Measurements from ENCODE around the gene OS9. TPM values are rescaled to one million over a fixed set of nuclear protein-coding genes. Genes with fewer than 3 reads are reported as not detected.
"Not testable (repeated sequence)": the region's sequence is repeated elsewhere in the genome, so short reads cannot be mapped to it uniquely, and the experiment has no call there.

OS9 gene, protein sequence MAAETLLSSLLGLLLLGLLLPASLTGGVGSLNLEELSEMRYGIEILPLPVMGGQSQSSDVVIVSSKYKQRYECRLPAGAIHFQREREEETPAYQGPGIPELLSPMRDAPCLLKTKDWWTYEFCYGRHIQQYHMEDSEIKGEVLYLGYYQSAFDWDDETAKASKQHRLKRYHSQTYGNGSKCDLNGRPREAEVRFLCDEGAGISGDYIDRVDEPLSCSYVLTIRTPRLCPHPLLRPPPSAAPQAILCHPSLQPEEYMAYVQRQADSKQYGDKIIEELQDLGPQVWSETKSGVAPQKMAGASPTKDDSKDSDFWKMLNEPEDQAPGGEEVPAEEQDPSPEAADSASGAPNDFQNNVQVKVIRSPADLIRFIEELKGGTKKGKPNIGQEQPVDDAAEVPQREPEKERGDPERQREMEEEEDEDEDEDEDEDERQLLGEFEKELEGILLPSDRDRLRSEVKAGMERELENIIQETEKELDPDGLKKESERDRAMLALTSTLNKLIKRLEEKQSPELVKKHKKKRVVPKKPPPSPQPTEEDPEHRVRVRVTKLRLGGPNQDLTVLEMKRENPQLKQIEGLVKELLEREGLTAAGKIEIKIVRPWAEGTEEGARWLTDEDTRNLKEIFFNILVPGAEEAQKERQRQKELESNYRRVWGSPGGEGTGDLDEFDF
- total RNA-seq = 133 TPM
- long read RNA-seq, transcript OS9-220 (14 exons, 2,135 nt) = major isoform, 84 of 274 reads
- long read RNA-seq, transcript OS9-201 (14 exons, 2,505 nt) = minor isoform, 41 of 274 reads
- long read RNA-seq, transcript OS9-202 (15 exons, 2,691 nt) = minor isoform, 63 of 274 reads
- long read RNA-seq, partial matches to known transcripts = 46 of 274 reads
- long read RNA-seq, other reads (novel, unspliced or antisense) = 33 of 274 reads

DNA sequence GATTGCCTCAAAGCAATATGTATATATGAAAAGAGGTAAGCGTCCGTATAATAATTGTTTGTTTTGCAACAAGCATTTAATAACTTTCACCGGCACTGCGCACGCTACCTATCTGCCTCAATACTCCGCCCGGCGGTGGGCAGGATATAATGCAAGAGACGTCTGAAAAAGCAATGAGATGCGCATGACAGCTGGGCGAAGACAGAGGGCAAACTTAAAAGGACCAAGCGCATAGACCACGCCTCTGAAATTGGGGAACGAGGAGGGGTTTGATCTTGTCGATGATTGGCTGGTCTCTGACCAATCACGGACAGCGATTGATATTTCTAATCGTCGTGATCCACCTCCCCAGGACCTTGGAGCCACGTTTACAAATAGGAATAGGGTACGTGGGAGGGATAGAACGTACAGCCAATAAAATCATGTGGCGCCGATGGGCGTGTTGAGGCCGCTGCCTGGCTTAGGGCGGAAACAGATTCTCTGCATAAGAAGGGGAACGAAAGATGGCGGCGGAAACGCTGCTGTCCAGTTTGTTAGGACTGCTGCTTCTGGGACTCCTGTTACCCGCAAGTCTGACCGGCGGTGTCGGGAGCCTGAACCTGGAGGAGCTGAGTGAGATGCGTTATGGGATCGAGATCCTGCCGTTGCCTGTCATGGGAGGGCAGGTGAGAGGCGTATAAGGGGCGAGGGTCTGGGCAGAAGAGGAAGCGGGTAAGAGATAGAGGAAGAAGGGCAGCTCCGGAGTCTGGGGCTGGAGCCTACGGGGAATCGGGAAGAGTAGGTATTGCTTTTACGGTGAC lies at the start of gene OS9:
Gene OS9 (plus strand): TSS at position 474 of the 800 bp plus-strand sequence. CDS start 30 bp downstream, at position 504.
- peak; percentile 99 for DNase-seq (ENCODE audit: low spot score)
- intact Hi-C loops (cut with DNase I) = loop anchor here (5.0 kb wide), 1 partner anchor 172 kb away; the partner anchor contains the start of genes DDIT3 and MBD6

DNA sequence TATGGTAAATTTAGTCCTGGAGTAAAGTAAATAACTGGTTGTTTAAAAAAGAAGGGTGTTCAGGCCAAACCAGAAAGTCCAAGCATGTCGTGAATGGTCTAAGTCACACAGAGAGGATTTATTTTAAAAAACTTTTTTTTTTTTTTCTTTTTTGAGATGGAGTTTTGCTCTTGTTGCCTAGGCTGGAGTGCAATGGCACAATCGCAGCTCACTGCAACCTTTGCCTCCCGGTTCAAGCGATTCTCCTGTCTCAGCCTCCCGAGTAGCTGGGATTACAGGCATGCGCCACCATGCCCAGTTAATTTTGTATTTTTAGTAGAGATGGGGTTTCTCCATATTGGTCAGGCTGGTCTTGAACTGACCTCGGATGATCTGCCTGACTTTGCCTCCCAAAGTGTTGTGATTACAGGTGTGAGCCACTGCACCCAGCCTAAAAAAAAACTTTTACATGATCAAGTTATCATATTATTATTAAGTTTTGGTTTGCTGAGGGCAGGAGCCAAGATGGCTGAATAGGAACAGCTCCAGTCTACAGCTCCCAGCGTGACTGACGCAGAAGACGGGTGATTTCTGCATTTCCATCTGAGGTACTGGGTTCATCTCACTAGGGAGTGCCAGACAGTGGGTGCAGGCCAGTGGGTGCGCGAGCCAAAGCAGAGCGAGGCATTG lies 47.8 kb upstream of the OS9 start:
- DNase-seq (ENCODE audit: low spot score); intact Hi-C loops (cut with DNase I): not testable (repeated sequence)

DNA sequence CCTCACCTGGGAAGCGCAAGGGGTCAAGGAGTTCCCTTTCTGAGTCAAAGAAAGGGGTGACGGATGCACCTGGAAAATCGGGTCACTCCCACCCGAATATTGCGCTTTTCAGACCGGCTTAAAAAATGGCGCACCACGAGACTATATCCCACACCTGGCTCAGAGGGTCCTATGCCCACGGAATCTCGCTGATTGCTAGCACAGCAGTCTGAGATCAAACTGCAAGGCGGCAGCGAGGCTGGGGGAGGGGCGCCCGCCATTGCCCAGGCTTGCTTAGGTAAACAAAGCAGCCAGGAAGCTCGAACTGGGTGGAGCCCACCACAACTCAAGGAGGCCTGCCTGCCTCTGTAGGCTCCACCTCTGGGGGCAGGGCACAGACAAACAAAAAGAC lies 47.3 kb upstream of the OS9 start:
- intact Hi-C loops (cut with DNase I); DNase-seq (ENCODE audit: low spot score): not testable (repeated sequence)

DNA sequence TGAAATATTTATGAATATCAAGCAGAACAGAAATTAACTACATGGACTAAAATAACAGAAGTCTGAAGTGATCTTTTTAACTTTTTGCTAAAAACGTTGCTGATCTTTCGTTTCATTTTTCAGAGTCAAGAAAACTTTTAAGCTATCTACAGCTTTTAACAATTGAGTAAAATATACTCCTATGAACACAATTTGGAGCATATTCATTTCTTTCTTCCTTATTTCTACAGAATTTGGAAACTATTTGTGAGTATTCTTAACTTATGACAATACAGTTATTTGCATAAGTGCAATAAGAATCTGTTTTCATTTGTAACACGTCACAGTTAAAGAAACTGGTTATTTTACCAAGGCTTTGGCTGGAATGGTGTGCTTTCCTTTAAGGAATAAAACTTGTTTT lies 39.9 kb upstream of the OS9 start:
- intact Hi-C loops (cut with DNase I) = no loop called here
- DNase-seq (ENCODE audit: low spot score) = no peak

DNA sequence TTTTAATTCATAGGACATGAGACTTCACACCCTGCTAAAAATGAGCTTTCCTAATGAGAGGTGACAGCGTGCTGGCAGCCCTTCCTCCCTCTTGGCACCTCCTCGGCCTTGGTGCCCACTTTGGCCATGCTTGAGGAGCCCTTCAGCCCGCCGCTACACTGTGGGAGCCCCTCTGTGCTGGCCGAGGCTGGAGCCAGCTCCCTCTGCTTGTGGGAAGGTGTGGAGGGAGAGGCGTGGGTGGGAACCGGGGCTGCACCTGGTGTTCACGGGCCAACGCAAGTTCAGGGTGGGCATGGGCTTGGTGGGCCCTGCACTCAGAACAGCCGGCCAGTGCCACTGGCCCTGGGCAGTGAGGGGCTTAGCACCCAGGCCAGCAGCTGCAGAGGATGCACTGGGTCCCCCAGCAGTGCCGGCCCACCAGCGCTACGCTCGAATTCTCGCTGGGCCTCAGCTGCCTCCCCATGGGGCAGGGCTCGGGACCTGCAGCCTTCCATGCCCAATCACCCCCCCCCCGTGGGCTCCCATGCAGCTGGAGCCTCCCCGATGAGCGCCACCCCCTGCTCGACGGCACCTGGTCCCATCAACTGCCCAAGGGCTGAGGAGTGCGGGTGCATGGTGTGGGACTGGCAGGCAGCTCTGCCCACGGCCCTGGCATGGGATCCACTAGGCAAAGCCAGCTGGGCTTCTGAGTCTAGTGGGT lies 38.2 kb upstream of the OS9 start:
- DNase-seq (ENCODE audit: low spot score) = no peak
- intact Hi-C loops (cut with DNase I) = no loop called here

DNA sequence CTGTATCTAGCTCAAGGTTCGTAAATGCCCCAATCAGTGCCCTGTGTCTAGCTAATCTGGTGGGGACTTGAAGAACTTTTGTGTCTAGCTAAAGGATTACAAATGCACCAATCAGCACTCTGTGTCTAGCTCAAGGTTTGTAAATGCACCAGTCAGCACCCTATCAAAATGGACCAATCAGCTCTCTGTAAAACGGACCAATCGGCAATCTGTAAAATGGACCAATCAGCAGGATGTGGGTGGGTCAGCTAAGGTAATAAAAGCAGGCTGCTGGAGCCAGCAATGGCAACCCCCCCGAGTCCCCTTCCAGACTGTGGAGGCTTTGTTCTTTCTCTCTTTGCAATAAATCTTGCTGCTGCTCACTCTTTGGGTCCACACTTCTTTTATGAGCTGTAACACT lies 37.5 kb upstream of the OS9 start:
- intact Hi-C loops (cut with DNase I); DNase-seq (ENCODE audit: low spot score): not testable (repeated sequence)

DNA sequence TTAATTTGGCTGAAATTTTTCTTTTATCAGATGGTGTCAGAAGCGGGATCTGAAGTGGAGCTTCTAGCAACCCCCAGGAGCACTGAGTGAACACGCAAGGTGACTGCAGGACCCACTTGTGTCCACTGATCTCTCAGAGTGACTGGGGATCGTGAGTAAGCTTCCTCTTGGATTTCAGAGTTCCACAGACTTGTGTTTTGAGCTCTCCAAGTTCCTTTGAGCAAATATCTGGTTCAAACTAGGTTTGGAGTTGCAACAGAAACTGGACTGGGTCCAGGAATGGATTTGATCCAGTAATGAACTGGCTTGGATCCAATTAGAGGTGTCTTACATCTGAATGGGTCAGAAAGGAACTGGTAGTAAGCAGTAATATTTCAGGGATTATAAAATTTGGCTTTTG lies 36.2 kb upstream of the OS9 start:
- intact Hi-C loops (cut with DNase I) = no loop called here
- no peak for DNase-seq (ENCODE audit: low spot score)

DNA sequence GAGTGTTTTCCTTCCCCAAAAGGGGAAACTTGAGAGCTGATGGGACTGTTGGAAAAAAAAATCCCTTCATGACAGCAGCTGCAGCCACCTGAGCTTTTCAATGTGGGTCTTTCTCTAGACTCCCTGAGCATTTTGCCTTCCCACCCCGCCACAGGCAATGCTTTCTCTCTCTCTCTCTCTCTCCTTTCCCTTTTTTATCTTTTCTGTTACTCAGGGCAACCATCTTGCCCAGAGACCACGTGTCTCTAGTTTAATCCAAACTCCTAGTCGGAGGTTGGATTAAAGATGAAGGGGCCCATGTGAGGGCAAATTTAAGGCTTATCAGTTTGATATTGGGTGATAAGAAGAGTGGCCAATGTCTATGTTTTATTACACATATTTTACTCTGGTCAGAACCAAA lies 35.0 kb upstream of the OS9 start:
- intact Hi-C loops (cut with DNase I) = no loop called here
- DNase-seq (ENCODE audit: low spot score) = no peak

DNA sequence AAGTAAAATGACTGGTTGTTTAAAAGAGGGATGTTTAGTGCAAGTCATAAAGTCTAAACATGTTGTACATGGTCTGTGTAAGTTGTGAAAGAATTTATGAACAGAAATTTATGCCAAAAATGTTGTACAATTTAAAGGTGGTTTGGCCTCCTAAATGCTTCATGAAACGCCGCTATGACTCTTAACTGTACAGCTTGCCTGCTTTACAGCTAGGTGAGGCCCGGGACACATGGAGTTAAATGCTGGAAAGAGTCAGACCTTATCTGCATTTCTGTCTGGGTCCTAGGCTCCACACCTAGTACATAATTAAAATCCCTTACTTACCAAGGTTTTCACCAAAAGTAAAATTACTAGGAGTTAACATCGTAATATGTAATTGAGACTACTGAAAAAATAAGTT lies 32.6 kb upstream of the OS9 start:
- intact Hi-C loops (cut with DNase I) = no loop called here
- DNase-seq (ENCODE audit: low spot score) = no peak

DNA sequence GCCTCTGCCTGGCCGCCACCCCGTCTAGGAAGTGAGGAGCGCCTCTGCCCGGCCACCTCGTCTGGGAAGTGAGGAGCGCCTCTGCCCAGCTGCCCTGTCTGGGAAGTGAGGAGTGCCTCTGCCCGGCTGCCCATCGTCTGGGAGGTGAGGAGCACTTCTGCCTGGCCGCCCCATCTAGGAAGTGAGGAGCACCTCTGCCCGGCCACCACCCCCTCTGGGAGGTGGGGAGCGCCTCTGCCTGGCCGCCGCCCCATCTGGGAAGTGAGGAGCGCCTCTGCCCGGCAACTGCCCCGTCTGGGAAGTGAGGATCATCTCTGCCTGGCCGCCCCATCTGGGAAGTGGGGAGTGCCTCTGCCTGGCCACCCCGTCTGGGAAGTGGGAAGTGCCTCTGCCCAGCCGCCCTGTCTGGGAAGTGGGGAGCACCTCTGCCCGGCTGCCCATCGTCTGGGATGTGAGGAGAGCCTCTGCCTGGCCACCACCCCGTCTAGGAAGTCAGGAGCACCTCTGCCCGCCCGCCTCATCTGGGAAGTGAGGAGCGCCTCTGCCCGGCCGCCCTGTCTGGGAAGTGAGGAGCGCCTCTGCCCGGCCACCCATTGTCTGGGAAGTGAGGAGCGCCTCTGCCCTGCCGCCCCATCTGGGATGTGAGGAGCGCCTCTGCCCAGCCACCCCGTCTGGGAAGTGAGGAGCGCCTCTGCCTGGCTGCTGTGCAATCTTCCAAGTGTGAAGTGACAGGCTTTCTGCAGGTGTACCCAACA lies 28.7 kb upstream of the OS9 start:
- DNase-seq (ENCODE audit: low spot score); intact Hi-C loops (cut with DNase I): not testable (repeated sequence)

DNA sequence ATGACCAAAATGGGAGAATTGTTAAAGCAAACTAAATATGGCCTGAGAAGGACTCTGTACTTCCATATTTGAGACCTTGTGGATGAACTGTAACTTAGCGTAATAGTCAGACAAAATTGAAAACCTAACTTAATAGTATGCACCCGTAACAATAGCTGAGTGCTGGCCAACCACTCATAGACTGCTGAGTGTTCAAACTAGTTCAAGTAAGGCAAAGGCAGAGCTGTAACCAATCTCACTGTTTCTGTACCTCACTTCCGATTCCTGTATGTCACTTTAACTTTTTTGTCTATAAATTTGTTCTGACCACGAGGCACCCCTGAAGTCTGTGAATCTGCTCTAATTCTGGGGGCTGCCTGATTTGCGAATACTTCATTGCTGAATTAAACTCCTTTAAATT lies 27.0 kb upstream of the OS9 start:
- intact Hi-C loops (cut with DNase I) = no loop called here
- no peak for DNase-seq (ENCODE audit: low spot score)

DNA sequence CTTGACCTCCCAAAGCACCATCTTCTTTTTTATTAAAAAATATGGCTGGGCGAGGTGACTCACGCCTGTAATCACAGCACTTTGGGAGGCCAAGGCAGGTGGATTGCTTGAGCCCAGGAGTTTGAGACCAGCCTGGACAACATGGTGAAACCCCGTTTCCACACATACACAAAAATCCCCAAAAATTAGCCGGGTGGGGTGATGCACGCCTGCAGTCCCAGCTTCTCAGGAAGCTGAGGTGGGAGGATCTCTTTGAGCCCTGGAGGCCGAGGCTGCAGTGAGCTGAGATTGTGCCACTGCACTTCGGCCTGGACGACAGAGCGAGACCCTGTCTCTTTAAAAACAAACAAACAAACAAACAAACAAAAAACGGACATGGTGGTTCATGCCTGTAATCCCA lies 24.2 kb upstream of the OS9 start:
- DNase-seq (ENCODE audit: low spot score); intact Hi-C loops (cut with DNase I): not testable (repeated sequence)

DNA sequence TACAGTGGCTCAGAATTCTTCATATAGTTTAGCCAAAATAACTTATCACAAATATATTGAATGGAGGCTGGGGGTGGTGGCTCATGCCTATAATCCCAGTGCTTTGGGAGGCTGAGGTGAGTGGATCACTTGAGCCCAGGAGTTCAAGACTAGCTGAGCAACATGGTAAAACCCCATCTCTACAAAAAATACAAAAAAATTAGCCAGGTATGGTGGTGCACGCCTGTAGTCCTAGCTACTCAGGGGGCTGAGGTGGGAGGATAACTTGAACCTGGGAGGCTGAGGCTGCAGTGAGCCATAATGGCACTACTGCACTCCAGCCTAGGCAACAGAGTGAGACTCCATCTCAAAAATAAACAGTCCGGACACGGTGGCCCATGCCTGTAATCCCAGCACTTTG lies 22.1 kb upstream of the OS9 start:
- DNase-seq (ENCODE audit: low spot score); intact Hi-C loops (cut with DNase I): not testable (repeated sequence)

DNA sequence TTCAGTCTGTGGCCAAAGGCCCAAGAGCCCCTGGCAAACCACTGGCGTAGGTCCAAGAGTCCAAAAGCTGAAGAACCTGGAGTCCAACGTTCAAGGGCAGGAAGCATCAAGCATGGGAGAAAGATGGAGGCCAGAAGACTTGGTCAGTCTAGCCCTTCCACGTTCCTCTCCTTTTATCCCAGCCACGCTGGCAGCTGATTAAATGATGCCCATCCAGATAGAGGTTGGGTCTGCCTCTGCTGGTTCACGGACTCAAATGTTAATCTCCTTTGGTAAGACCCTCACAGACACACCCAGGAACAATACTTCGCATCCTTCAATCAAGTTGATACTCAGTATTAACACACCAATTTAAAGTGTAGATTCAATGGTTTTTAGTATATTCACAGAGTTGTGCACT lies 21.1 kb upstream of the OS9 start:
- DNase-seq (ENCODE audit: low spot score) = no peak
- intact Hi-C loops (cut with DNase I) = no loop called here

DNA sequence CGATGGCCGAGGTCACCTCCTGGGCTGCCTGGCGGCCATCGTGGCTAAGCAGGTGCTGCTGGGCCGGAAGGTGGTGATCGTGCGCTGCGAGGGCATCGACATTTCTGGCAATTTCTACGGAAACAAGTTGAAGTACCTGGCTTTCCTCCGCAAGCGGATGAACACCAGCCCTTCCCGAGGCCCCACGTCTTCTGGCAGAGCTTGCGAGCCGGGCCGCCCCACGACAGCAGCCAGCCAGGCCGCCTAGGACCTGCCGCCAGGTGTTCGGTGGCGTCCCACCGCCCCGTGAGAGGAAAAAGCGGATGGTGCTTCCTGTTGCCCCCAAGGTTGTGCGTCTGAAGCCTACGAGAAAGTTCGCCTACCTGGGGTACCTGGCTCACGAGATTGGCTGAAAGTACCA lies 19.2 kb upstream of the OS9 start:
- intact Hi-C loops (cut with DNase I) = no loop called here
- no peak for DNase-seq (ENCODE audit: low spot score)

DNA sequence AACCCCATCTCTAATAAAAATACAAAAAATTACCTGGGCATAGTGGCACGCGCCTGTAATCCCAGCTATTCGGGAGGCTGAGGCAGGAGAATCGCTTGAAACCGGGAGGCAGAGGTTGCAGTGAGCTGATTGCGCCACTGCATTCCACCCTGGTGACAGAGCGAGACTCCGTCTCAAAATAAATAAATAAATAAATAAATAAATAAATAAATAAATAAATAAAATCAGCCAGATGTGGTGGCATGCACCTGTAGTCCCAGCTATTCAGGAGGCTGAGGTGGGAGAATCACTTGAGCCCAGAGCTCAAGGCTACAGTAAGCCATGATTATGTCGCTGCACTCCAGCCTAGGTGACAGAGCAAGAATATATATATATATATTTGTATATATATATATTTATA lies 16.0 kb upstream of the OS9 start:
- DNase-seq (ENCODE audit: low spot score) = not testable (repeated sequence)

DNA sequence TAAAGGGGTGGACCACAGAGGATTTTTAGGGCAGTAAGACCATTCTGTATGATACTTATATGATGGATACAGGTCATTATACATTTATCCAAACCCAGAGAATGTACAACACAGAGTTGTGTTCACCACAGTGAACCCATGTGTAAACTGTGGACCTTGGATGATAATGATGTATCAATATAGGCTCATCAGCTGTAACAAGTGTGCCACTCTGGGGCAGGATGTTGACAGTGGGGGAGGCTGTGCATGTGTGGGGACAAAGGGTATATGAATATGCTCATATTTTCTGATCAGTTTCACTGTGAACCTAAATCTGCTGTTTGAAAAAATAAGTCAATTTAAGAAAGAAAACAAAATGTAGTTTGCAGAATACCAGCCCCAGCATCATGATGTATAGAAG lies 14.2 kb upstream of the OS9 start:
- DNase-seq (ENCODE audit: low spot score) = no peak
- intact Hi-C loops (cut with DNase I) = no loop called here

More for the DNA sequence above, 16.0 kb upstream of the OS9 start:
- intact Hi-C loops (cut with DNase I) = not testable (repeated sequence)

DNA sequence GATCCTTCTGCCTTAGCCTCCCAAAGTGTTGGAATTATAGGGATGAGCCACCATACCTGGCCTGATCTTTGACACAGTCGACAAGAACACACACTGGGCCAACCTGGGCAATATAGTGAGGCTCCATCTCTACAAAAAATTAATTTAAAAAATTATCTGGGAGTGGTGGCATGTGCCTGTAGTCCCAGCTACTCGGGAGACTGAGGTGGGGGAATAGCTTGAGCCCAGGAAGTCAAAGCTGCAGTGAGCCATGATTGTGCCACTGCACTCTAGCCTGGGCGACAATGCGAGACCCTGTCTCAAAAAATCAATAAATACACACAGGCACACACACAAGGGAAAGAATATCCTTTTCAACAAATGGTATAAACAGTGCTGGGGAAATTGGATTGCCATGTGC lies 6.1 kb upstream of the OS9 start:
- intact Hi-C loops (cut with DNase I) = no loop called here
- DNase-seq (ENCODE audit: low spot score) = no peak

All from cardiac septum (tissue), 1 donor.